Measurements from ENCODE around the gene PHETA1.
"Not testable (repeated sequence)": the region's sequence is repeated elsewhere in the genome, so short reads cannot be mapped to it uniquely, and the experiment has no call there.

PHETA1 gene

GRCh38 chr12:111351026-111351425 is 17.9 kb downstream of the PHETA1 start:
- DNase-seq (ENCODE audit: low read depth in 1 of 2, low spot score in 1 of 2): no peak

- no peak for DNase-seq (ENCODE audit: low read depth in 1 of 2, low spot score in 1 of 2)
Observed at GRCh38 chr12:111349748-111350520, 19.0 kb downstream of the PHETA1 start.

GRCh38 chr12:111349101-111349747 is 19.7 kb downstream of the PHETA1 start:
- DNase-seq (ENCODE audit: low read depth in 1 of 2, low spot score in 1 of 2): no peak

- no peak for DNase-seq (ENCODE audit: low read depth in 1 of 2, low spot score in 1 of 2)
Observed at GRCh38 chr12:111347891-111348644, 20.8 kb downstream of the PHETA1 start.

- DNase-seq (ENCODE audit: low read depth in 1 of 2, low spot score in 1 of 2): no peak
Observed at GRCh38 chr12:111344254-111344875, 24.5 kb downstream of the PHETA1 start.

GRCh38 chr12:111343181-111343580 is 25.7 kb downstream of the PHETA1 start:
- DNase-seq (ENCODE audit: low read depth in 1 of 2, low spot score in 1 of 2): no peak

- DNase-seq (ENCODE audit: low read depth in 1 of 2, low spot score in 1 of 2): no peak
Observed at GRCh38 chr12:111342376-111342775, 26.5 kb downstream of the PHETA1 start.

- no peak for DNase-seq (ENCODE audit: low read depth in 1 of 2, low spot score in 1 of 2)
Observed at GRCh38 chr12:111341426-111342065, 27.3 kb downstream of the PHETA1 start.

GRCh38 chr12:111340680-111341079 is 28.2 kb downstream of the PHETA1 start:
- DNase-seq (ENCODE audit: low read depth in 1 of 2, low spot score in 1 of 2): not testable (repeated sequence)

- no peak for DNase-seq (ENCODE audit: low read depth in 1 of 2, low spot score in 1 of 2)
Observed at GRCh38 chr12:111340231-111340630, 28.7 kb downstream of the PHETA1 start.

GRCh38 chr12:111339321-111339938 is 29.5 kb downstream of the PHETA1 start:
- DNase-seq (ENCODE audit: low read depth in 1 of 2, low spot score in 1 of 2): no peak

- no peak for DNase-seq (ENCODE audit: low read depth in 1 of 2, low spot score in 1 of 2)
Observed at GRCh38 chr12:111338096-111338495, 30.8 kb downstream of the PHETA1 start.

- no peak for DNase-seq (ENCODE audit: low read depth in 1 of 2, low spot score in 1 of 2)
Observed at GRCh38 chr12:111337371-111337770, 31.5 kb downstream of the PHETA1 start.

GRCh38 chr12:111336411-111336810 is 32.5 kb downstream of the PHETA1 start:
- DNase-seq (ENCODE audit: low read depth in 1 of 2, low spot score in 1 of 2): not testable (repeated sequence)

- DNase-seq (ENCODE audit: low read depth in 1 of 2, low spot score in 1 of 2): no peak
Observed at GRCh38 chr12:111335811-111336210, 33.1 kb downstream of the PHETA1 start.

GRCh38 chr12:111335301-111335700 is 33.6 kb downstream of the PHETA1 start:
- DNase-seq (ENCODE audit: low read depth in 1 of 2, low spot score in 1 of 2): not testable (repeated sequence)

GRCh38 chr12:111334393-111334915 is 34.4 kb downstream of the PHETA1 start:
- no peak for DNase-seq (ENCODE audit: low read depth in 1 of 2, low spot score in 1 of 2)

GRCh38 chr12:111330800-111331752 is 37.8 kb downstream of the PHETA1 start:
- no peak for DNase-seq (ENCODE audit: low read depth in 1 of 2, low spot score in 1 of 2)

GRCh38 chr12:111328138-111328537 is 40.8 kb downstream of the PHETA1 start:
- no peak for DNase-seq (ENCODE audit: low read depth in 1 of 2, low spot score in 1 of 2)

Data from activated T-helper 1 cell treated with anti-CD3 and anti-CD28 coated beads, Interleukin-2, amount 50 U/mL, for 16 hours (primary cell).